HFF-Myc (cell line): ENCODE measurements around the gene EPM2A.

ENCODE experiments used
- DNase-seq: peaks from one replicate; pipeline ENCODE4 v3.0.0-alpha.2; 2011; ENCODE audit warnings: low read depth; ENCODE audit errors: extremely low read depth
- H3K4me3 ChIP-seq: replicated peaks from 2 replicates; pipeline ENCODE4 v1.5.1; 2011; ENCODE audit warnings: low read depth, mild to moderate bottlenecking, control low read depth, low read length
- CTCF ChIP-seq: IDR thresholded peaks from 2 replicates; pipeline ENCODE4 v1.5.1; 2012; ENCODE audit warnings: mild to moderate bottlenecking, low read depth, low read length, control low read depth; ENCODE audit errors: missing control alignments

Gene EPM2A

DNA sequence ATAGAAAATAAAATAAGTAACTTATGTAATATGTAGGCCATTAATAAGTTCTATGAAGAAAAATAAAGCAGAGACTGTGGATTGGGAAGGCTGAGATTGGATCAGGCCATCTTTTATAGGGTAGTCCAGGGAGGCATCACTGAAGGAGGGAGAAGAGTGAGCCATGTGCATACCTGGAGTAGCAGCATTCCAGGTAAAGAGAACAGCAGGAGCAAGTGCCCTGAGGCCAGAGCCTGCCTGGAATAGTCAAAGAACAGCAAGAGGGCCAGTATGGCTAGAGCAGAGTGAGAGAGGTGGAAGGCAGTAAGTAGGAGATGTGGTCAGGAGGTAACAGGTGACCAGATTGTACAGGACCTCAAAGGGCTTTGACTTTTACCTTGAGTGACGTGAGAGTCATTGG is 112.1 kb downstream of the EPM2A start:
- DNase-seq = no peak
- no peak for TF ChIP-seq CTCF
- H3K4me3 ChIP-seq = no peak overlapping the region

DNA sequence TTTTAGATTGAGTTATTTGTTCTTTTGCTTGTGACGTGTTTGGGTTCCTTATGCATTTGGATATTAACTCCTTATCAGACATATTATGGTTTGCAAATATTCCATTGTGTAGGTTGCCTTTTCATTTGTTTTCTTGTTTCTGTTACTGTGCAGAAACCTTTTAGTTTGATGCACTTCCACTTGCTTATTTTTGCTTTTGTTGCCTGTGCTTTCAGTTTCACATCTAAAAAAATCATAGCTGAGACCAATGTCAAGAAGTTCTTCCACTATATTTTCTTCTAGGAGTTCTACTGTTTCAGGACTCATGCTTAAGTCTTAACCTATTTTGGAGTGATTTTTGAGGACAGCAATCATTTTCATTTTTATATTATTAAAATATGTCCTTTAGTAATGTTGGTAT is 113.5 kb downstream of the EPM2A start:
- TF ChIP-seq CTCF = no peak
- no peak overlapping the region for H3K4me3 ChIP-seq
- no peak for DNase-seq

DNA sequence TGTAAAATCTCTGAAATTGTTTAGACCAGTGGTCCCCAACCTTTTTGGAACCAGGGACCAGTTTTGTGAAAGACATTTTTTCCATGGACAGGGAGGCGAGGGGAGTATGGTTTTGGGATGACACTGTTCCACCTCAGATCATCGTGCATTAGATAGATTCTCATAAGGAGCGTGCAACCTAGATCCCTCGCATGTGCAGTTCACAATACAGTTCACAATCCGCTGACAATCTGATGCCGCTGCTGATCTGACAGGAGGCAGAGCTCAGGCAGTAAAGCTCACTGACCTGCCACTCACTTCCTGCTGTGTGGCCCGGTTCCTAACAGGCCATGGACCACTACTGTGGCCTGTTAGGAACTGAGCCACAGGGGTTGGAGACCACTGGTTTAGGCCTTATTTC is 115.2 kb downstream of the EPM2A start:
- no peak for TF ChIP-seq CTCF
- DNase-seq = no peak
- H3K4me3 ChIP-seq = no peak overlapping the region

- no peak for TF ChIP-seq CTCF
- no peak for DNase-seq
- no peak overlapping the region for H3K4me3 ChIP-seq
These were observed 125.8 kb downstream of the EPM2A start for GRCh38 chr6:145609521-145609920.

DNA sequence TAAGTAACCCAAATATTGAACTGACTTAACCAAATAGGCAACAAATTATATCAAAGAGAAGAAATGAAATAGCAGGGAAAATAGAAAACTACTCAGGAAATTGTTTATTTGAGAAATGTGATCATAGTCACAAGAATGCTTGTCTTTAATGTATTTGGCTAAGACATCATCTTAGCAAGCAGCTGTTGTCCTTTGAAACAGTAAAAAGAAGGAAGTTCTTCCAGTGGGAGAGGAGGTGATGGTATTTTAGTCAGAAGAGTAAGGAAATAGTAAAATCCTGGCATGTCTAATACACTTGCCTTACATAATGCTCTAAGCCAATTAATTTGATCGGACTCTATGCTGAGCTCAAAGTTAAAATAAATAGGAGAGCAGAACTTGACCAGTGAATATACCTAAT is 126.5 kb downstream of the EPM2A start:
- no peak for DNase-seq
- no peak overlapping the region for H3K4me3 ChIP-seq
- TF ChIP-seq CTCF = no peak

GRCh38 chr6:145603991-145604390 is 131.3 kb downstream of the EPM2A start:
- TF ChIP-seq CTCF = no peak
- DNase-seq = no peak
- no peak overlapping the region for H3K4me3 ChIP-seq

- DNase-seq = no peak
- no peak for TF ChIP-seq CTCF
- H3K4me3 ChIP-seq = no peak overlapping the region
These were observed 131.9 kb downstream of the EPM2A start for GRCh38 chr6:145603424-145603833.
